PFSK-1 (cell line): ENCODE data around the gene CYSTM1.

ENCODE experiments used
- FOXP2 ChIP-seq: optimal IDR thresholded peaks from 2 replicates; pipeline ENCODE3; 2011; ENCODE audit warnings: borderline replicate concordance, control low read depth, inconsistent platforms; ENCODE audit not compliant: insufficient read depth; ENCODE audit errors: extremely low read length, extremely low read depth
- POLR2AphosphoS5 ChIP-seq: IDR thresholded peaks from 2 replicates; pipeline ENCODE4 v1.6.1; 2012; ENCODE audit warnings: low read depth, mild to moderate bottlenecking, control low read depth, low read length, moderate library complexity
- SIN3A ChIP-seq: IDR thresholded peaks from 2 replicates; pipeline ENCODE4 v1.6.1; 2012; ENCODE audit warnings: mild to moderate bottlenecking, low read length, moderate library complexity, borderline replicate concordance; ENCODE audit not compliant: insufficient read depth
- TAF1 ChIP-seq: IDR thresholded peaks from 2 replicates; pipeline ENCODE4 v1.6.1; 2012; ENCODE audit warnings: low read length, control low read depth, borderline replicate concordance; ENCODE audit not compliant: insufficient read depth

DNA sequence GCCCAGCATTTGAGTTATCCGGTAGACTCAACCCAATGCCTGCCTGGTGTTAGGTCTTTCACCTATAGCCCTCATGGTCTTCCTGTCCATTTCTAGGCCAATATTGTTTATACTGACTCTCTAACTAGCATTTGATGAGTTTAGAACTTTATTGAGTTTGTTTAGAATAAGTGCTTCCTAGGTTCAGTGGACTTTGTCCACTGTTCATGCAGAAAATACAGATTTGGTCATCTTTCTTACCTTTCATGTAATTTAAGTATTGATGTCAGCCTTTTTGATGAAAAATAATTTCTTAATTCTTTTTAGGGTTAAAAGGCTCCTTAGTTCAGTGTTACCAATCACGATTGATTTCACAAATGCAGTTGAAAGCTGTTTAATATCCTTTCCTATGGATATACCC, 22.0 kb downstream of the CYSTM1 start:
- no peak for TF ChIP-seq FOXP2
- no peak for TF ChIP-seq POLR2AphosphoS5
- no peak for TF ChIP-seq TAF1
- no peak for TF ChIP-seq SIN3A
